K562 (cell line): ENCODE measurements around the gene RASSF3. TPM values are rescaled to one million over a fixed set of nuclear protein-coding genes. Genes with fewer than 3 reads are reported as not detected.

Source experiments
- ATAC-seq: fragments of 200-7000 bp; cut with Tn5 transposase; 3 replicates; pipeline ENCODE4 v1.9.1; 2020; ENCODE audit warnings: moderate library complexity
- BruUV-seq: library from RNA; stranded (reverse); fragments of 400-500 nt; replicated peaks from 2 replicates; lab custom pipeline; 2021; lab: Mats Ljungman, UMichigan
- CTCF ChIA-PET: fragments of 300-600 bp; formaldehyde crosslinking; extraction: SDS; loops from one replicate; lab custom pipeline; 2021; ENCODE audit warnings: low intra/inter-chr PET ratio; lab: Yijun Ruan, JAX
- POLR2A ChIA-PET: fragments of 300-600, 350-650 bp; sonication (Branson Sonifier 250); formaldehyde crosslinking; extraction: SDS; loops from one replicate; lab custom pipeline; 2021; ENCODE audit warnings: antibody characterized with exemption, inconsistent platforms; lab: Yijun Ruan, JAX
- DNase-seq, 4 experiments: peaks; one replicate each; pipeline versions ENCODE4 v3.0.0 to v3.0.0-alpha.2; 2011 to 2018; ENCODE audit warnings: low spot score in 3 of 4, mixed read lengths in 3 of 4; ENCODE audit errors: extremely low read depth in 1 of 4
- FAIRE-seq: peaks from 2 replicates; lab custom pipeline; 2011; peaks lifted over from hg19 to GRCh38; lab: Jason Lieb, UNC
- H2AFZ ChIP-seq: 2 replicates; pipeline ENCODE4 v1.6.0; 2011; ENCODE audit warnings: low read depth, low read length, control low read depth, inconsistent platforms
- H3K27ac ChIP-seq: fragments of 200-600 bp; 3 replicates; pipeline ENCODE4 v1.8.0; 2011; ENCODE audit warnings: low read depth, mild to moderate bottlenecking, control low read depth, inconsistent platforms, low read length, moderate library complexity, mixed read lengths; ENCODE audit errors: extremely low read depth
- H3K27me3 ChIP-seq, 2 experiments: fragments of 300-600 bp in 1 of 2; 2 replicates in 1 of 2; 3 replicates in 1 of 2; pipeline versions ENCODE4 v1.6.0 to v1.8.0; 2011; ENCODE audit warnings: inconsistent platforms in 2 of 2, low read length in 2 of 2, mild to moderate bottlenecking in 1 of 2, mixed read lengths in 1 of 2, moderate library complexity in 1 of 2; ENCODE audit not compliant: control insufficient read depth in 2 of 2, insufficient read depth in 2 of 2
- H3K36me3 ChIP-seq: fragments of 300-600 bp; 3 replicates; pipeline ENCODE4 v1.8.0; 2011; ENCODE audit warnings: mild to moderate bottlenecking, low read length, inconsistent platforms; ENCODE audit not compliant: control insufficient read depth, insufficient read depth
- H3K4me1 ChIP-seq, 2 experiments: fragments of 200-600 bp in 1 of 2; replicated peaks in 1 of 2; 2 replicates in 1 of 2; 3 replicates in 1 of 2; pipeline versions ENCODE4 v1.5.1 to v1.8.0; 2011; ENCODE audit warnings: inconsistent platforms in 2 of 2, low read length in 2 of 2, mild to moderate bottlenecking in 1 of 2, mixed read lengths in 1 of 2, moderate library complexity in 1 of 2; ENCODE audit not compliant: control insufficient read depth in 2 of 2, insufficient read depth in 2 of 2
- H3K4me2 ChIP-seq: 2 replicates; pipeline ENCODE4 v1.6.1; 2011; ENCODE audit warnings: low read length, control low read depth, inconsistent platforms, mixed read lengths; ENCODE audit not compliant: insufficient read depth
- H3K4me3 ChIP-seq: fragments of 200-600 bp; sonication (generic), shearing (Covaris generic); 2 replicates; pipeline ENCODE4 v1.5.1; 2016; ENCODE audit warnings: control low read depth, inconsistent platforms
- H3K79me2 ChIP-seq: fragments of 200-600 bp; 3 replicates; pipeline ENCODE4 v1.8.0; 2011; ENCODE audit warnings: low read length, inconsistent platforms; ENCODE audit not compliant: control insufficient read depth, insufficient read depth
- H3K9ac ChIP-seq, 2 experiments: 2 replicates each; pipeline versions ENCODE4 v1.6.0 to v1.6.1; 2011; ENCODE audit warnings: low read depth in 2 of 2, low read length in 2 of 2, control low read depth in 1 of 2, inconsistent platforms in 1 of 2, mild to moderate bottlenecking in 1 of 2, mixed read lengths in 1 of 2; ENCODE audit not compliant: insufficient read depth in 1 of 2
- H3K9me1 ChIP-seq: one replicate; pipeline ENCODE4 v1.6.0; 2011; ENCODE audit warnings: inconsistent platforms, mild to moderate bottlenecking, low read length, moderate library complexity; ENCODE audit not compliant: control insufficient read depth, insufficient read depth
- H3K9me3 ChIP-seq: replicated peaks from 2 replicates; pipeline ENCODE4 v1.5.1; 2011; ENCODE audit warnings: low read depth, low read length, inconsistent platforms; ENCODE audit not compliant: control insufficient read depth, insufficient read depth
- H4K20me1 ChIP-seq: replicated peaks from 2 replicates; pipeline ENCODE4 v1.6.1; 2011; ENCODE audit warnings: low read length, inconsistent platforms, mixed read lengths; ENCODE audit not compliant: control insufficient read depth, insufficient read depth
- BCOR ChIP-seq: fragments of 450-650 bp; IDR thresholded peaks from 2 replicates; pipeline ENCODE4 v1.6.1; 2016
- BHLHE40 ChIP-seq: IDR thresholded peaks from 2 replicates; pipeline ENCODE4 v1.6.1; 2011; ENCODE audit warnings: low read length, improper control_type of control experiment
- DPF2 ChIP-seq: fragments of 450-650 bp; IDR thresholded peaks from 2 replicates; pipeline ENCODE4 v1.6.1; 2016
- ETV5 ChIP-seq: sonication (generic); formaldehyde crosslinking; IDR thresholded peaks from 2 replicates; pipeline ENCODE4 v1.4.0; 2020; ENCODE audit warnings: low read depth, mild to moderate bottlenecking, missing genetic modification reagents
- MAZ ChIP-seq, 2 experiments: fragments of 450-650 bp in 1 of 2; sonication (generic) in 1 of 2; formaldehyde crosslinking; IDR thresholded peaks in 1 of 2; conservative IDR thresholded peaks in 1 of 2; 2 replicates each; pipeline versions ENCODE4 v1.4.0 to v1.5.0; 2020; ENCODE audit warnings: mild to moderate bottlenecking in 1 of 2, missing genetic modification reagents in 1 of 2
- PHB2 ChIP-seq: fragments of 450-650 bp; IDR thresholded peaks from 2 replicates; pipeline ENCODE4 v1.6.1; 2017; ENCODE audit warnings: low read depth
- PHF20 ChIP-seq: fragments of 450-650 bp; IDR thresholded peaks from 2 replicates; pipeline ENCODE4 v1.6.1; 2018; ENCODE audit not compliant: partially characterized antibody
- SP1 ChIP-seq: sonication (generic); formaldehyde crosslinking; IDR thresholded peaks from 2 replicates; pipeline ENCODE4 v1.8.1; 2022; ENCODE audit warnings: mild to moderate bottlenecking, missing genetic modification reagents
- SRSF9 ChIP-seq: fragments of 200-400 bp; formaldehyde crosslinking; IDR thresholded peaks from 2 replicates; pipeline ENCODE4 v1.6.1; 2017; ENCODE audit warnings: low read depth, low read length, borderline replicate concordance
- ZNF140 ChIP-seq: fragments of 250-450 bp; sonication (Bioruptor Pico); IDR thresholded peaks from 2 replicates; pipeline ENCODE4 v1.8.0; 2021; ENCODE audit warnings: moderate library complexity, mild to moderate bottlenecking, inconsistent platforms
- ZNF282 ChIP-seq: sonication (generic); formaldehyde crosslinking; IDR thresholded peaks from 2 replicates; pipeline ENCODE4 v1.8.1; 2023; ENCODE audit warnings: missing genetic modification reagents
- ZNF316 ChIP-seq: fragments of 450-650 bp; IDR thresholded peaks from 2 replicates; pipeline ENCODE4 v1.6.1; 2016
- ZNF57 ChIP-seq: fragments of 450-650 bp; formaldehyde crosslinking; IDR thresholded peaks from 2 replicates; pipeline ENCODE4 v1.4.0; 2020; ENCODE audit warnings: mild to moderate bottlenecking, moderate library complexity
- WGBS: fragments of 100-300 bp; shearing (Covaris generic); methylation state at CpG from one replicate; pipeline ENCODE4 v1.1.6; 2016; ENCODE audit warnings: low coverage, mixed read lengths; ENCODE audit not compliant: insufficient coverage; ENCODE audit errors: missing lambda C conversion rate; 5-methylcytosine and 5-hydroxymethylcytosine counted together
- in situ Hi-C: fragments of 300-500 bp; cut with MboI; formaldehyde crosslinking; loops from 4 replicates; pipeline ENCODE4 v1.15.0; 2018; ENCODE audit warnings: inconsistent platforms, mixed read lengths
- intact Hi-C: fragments of 100-400 bp; cut with micrococcal nuclease; formaldehyde crosslinking; loops from 2 replicates; pipeline ENCODE4 v1.14.2; 2022
- polyA plus RNA-seq, 8 experiments: library from polyadenylated mRNA; depleted of rRNA in 4 of 8; stranded (reverse) in 5 of 8; unstranded in 3 of 8; fragments of >200 nt; fragmentation: Nextera tagmentation in 2 of 8; fragmentation: Illumina TruSeq in 1 of 8; extraction: Ambion mirVana in 2 of 8; extraction: Trizol in 1 of 8; gene quantifications; 2 replicates each; pipeline versions ENCODE4 v1.2.1 to v1.2.3, GENCODE V29; 2011 to 2014; ENCODE audit warnings: inconsistent platforms in 1 of 8, missing spikeins in 1 of 8
- total RNA-seq, 7 experiments: library from RNA; depleted of rRNA in 6 of 7; stranded (reverse); fragments of >200 nt in 6 of 7; fragmentation: Illumina TruSeq in 2 of 7; extraction: Trizol in 2 of 7; gene quantifications; 2 replicates each; pipeline versions ENCODE4 v1.2.1 to v1.2.3, GENCODE V29; 2011 to 2021; ENCODE audit warnings: low replicate concordance in 1 of 7
- TF ChIP-seq, protein P1 (sequence below): fragments of 450-650 bp; formaldehyde crosslinking; IDR thresholded peaks from 2 replicates; pipeline ENCODE4 v1.4.0; 2022; ENCODE audit warnings: missing genetic modification characterization
- TF ChIP-seq, protein P2 (sequence below), 3 experiments: fragments of 200-800 bp in 1 of 3; sonication (Bioruptor generic) in 1 of 3; sonication (generic) in 1 of 3; formaldehyde crosslinking in 1 of 3; IDR thresholded peaks; 2 replicates each; pipeline versions ENCODE4 v1.6.1 to v1.8.0; 2016 to 2022; ENCODE audit warnings: mild to moderate bottlenecking in 2 of 3, missing compliant biosample characterization in 2 of 3, missing genetic modification characterization in 2 of 3, missing genetic modification reagents in 1 of 3
- TF ChIP-seq, protein P3 (sequence below), 2 experiments: fragments of 450-650 bp in 1 of 2; IDR thresholded peaks; 2 replicates each; pipeline ENCODE4 v1.6.1; 2011 to 2017; ENCODE audit warnings: low read depth in 2 of 2, antibody characterized with exemption in 1 of 2, borderline replicate concordance in 1 of 2, low read length in 1 of 2, mild to moderate bottlenecking in 1 of 2, mixed read lengths in 1 of 2; ENCODE audit not compliant: control insufficient read depth in 1 of 2

The RASSF3 gene
- total and polyA plus RNA-seq, 9 of the 15 experiments (the other 6 are each of a cell fraction or from before 2014, with no cell fraction given): 3.7 to 39.2 (median 20.2) TPM

DNA sequence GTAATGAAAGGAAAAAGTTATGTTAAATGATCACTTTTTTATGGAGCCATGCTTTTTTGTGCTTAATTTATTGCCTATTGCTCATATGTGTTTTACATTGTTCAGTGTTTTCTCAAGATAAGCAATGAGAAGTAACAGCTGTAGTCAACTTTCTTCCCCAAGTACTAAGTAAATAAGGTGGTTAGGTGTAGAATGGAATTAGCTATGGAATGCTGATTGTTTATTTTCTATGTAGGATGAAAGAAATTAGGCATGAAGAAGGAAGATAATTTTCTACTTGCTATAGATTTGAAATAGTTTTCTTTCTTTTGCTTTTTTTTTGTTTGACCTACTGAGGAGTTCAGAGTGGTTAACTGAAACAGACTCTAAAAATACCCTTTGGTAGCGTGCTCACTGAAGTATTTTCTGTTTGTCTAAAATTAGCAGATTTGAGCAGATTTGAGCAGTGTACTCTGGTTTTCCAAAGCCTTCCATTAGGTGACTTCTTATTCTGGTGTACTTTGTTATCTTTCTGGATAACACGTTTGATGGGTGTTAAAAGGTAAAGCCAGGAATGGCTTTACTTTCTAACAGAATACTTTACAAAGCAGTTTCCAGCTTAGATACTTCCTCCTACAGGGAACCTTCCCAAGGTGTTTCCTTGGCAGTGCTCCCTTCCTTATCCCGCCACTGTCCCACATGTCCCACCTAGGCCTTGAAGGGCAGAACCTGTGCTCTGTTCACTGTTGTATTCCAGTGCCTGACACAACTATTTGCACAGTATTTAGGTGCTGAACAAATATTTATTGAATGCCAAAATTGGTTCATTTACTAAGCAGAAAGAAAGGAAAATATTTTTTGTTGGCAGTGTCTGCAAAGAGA lies 56.0 kb downstream of the RASSF3 start:
- POLR2A ChIA-PET: interaction anchor here (0.5 to 0.9 kb wide), 2 partner anchors 9 to 10 kb away, joined by 3 read pairs; no protein-coding TSS in a partner anchor
- peak; percentile 55 for FAIRE-seq
- DNase-seq: no peak
- peaks cover 74% of the 10 kb centered on the region for H3K79me2 ChIP-seq
- H3K4me1 ChIP-seq: peaks cover 39 to 51% of the 10 kb centered on the region in 2 experiments
- no peak overlapping the region for H3K4me3 ChIP-seq
- ATAC-seq: no peak
- no peak overlapping the region; the same call in 1 of the 2 replicates for H3K4me2 ChIP-seq
- H2AFZ ChIP-seq: no peak overlapping the region
- H3K27ac ChIP-seq: peak overlapping the region; percentile 22; the same call in 1 of the 3 replicates
- H3K9ac ChIP-seq: peak overlapping the region in 1 of 2 experiments; percentile 79; a peak in 1 of 4 replicates
- CTCF ChIA-PET: no interaction called here
- 12% methylated on average over 3 of the region's 3 CpGs for WGBS
- H3K27me3 ChIP-seq: no peaks in the 10 kb centered on the region
- H3K9me1 ChIP-seq: no peaks in the 10 kb centered on the region
- H4K20me1 ChIP-seq: no peaks in the 10 kb centered on the region
- H3K36me3 ChIP-seq: no peaks in the 10 kb centered on the region
- no TSS peak for BruUV-seq
- no peaks in the 10 kb centered on the region for H3K9me3 ChIP-seq
- in situ Hi-C loops: no loop called here
- intact Hi-C loops: loop anchor here (5.0 kb wide), 1 partner anchor 39 kb away; no protein-coding TSS in a partner anchor
- TF ChIP-seq SRSF9 (no peak), ZNF140 (no peak), BHLHE40 (no peak), MAZ (CRISPR knock-in tag; conservative IDR thresholded peaks at IDR 0.05 in 1 of 2, IDR thresholded peaks at IDR 0.05 in 1 of 2) (0 out of 4 replicates have a peak, but pooled peaks of 1 of the 2 experiments have one; percentile 13), ZNF282 (CRISPR knock-in tag) (no peak), PHB2 (no peak), PHF20 (no peak), ETV5 (CRISPR knock-in tag) (no peak), ZNF57 (no peak), SP1 (CRISPR knock-in tag) (no peak), BCOR (no peak), ZNF316 (peak; percentile 28; the same call in 1 of the 2 replicates), DPF2 (peak; percentile 26; the same call in 1 of the 2 replicates)
- TF ChIP-seq, protein P1, sequence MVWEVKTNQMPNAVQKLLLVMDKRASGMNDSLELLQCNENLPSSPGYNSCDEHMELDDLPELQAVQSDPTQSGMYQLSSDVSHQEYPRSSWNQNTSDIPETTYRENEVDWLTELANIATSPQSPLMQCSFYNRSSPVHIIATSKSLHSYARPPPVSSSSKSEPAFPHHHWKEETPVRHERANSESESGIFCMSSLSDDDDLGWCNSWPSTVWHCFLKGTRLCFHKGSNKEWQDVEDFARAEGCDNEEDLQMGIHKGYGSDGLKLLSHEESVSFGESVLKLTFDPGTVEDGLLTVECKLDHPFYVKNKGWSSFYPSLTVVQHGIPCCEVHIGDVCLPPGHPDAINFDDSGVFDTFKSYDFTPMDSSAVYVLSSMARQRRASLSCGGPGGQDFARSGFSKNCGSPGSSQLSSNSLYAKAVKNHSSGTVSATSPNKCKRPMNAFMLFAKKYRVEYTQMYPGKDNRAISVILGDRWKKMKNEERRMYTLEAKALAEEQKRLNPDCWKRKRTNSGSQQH (CRISPR knock-in tag): no peak
- TF ChIP-seq, protein P2, sequence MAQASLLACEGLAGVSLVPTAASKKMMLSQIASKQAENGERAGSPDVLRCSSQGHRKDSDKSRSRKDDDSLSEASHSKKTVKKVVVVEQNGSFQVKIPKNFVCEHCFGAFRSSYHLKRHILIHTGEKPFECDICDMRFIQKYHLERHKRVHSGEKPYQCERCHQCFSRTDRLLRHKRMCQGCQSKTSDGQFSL (CRISPR knock-in tag; IDR thresholded peaks at IDR 0.05): no peak
- TF ChIP-seq, protein P2 (tag; IDR thresholded peaks at IDR 0.05): no peak
- TF ChIP-seq, protein P3, sequence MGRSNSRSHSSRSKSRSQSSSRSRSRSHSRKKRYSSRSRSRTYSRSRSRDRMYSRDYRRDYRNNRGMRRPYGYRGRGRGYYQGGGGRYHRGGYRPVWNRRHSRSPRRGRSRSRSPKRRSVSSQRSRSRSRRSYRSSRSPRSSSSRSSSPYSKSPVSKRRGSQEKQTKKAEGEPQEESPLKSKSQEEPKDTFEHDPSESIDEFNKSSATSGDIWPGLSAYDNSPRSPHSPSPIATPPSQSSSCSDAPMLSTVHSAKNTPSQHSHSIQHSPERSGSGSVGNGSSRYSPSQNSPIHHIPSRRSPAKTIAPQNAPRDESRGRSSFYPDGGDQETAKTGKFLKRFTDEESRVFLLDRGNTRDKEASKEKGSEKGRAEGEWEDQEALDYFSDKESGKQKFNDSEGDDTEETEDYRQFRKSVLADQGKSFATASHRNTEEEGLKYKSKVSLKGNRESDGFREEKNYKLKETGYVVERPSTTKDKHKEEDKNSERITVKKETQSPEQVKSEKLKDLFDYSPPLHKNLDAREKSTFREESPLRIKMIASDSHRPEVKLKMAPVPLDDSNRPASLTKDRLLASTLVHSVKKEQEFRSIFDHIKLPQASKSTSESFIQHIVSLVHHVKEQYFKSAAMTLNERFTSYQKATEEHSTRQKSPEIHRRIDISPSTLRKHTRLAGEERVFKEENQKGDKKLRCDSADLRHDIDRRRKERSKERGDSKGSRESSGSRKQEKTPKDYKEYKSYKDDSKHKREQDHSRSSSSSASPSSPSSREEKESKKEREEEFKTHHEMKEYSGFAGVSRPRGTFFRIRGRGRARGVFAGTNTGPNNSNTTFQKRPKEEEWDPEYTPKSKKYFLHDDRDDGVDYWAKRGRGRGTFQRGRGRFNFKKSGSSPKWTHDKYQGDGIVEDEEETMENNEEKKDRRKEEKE (IDR thresholded peaks at IDR 0.05; ENCODE audit: borderline replicate concordance in 1 of 2, control insufficient read depth in 1 of 2, low read depth in 2 of 2, low read length in 1 of 2): no peak
